ENCODE measurements around the gene TMCO6.

Gene TMCO6

GRCh38 chr5:140673187-140673976 lies 34.1 kb downstream of the TMCO6 start, which contains the start of gene DND1:
DND1 (minus strand) TSS chr5:140673576; CDS start chr5:140673542, 34 bp downstream.
- DNase-seq (ENCODE audit: low spot score): no peak

DNA sequence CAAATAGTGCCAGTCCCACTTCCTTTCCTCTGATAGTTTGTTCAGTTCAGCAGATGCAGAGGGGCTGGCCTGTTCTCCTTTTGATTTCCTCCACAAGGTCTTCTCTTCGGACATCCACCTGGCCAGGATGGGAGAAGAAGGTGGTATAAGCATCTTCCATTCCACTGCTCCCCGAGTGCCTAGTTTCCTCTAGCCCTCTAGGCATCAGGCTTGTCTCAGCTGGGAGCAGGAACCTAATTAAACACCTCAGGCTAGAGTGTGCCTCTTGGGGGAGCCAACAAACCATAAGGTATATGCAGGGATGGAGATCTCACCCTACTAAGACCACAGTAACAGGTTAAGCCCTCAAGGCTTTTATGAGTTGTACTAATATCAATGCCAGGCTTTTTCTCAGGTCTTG lies 35.0 kb downstream of the TMCO6 start:
- DNase-seq (ENCODE audit: low spot score): no peak

GRCh38 chr5:140674629-140675028 lies 35.4 kb downstream of the TMCO6 start:
- DNase-seq (ENCODE audit: low spot score): no peak

GRCh38 chr5:140677947-140678346 lies 38.7 kb downstream of the TMCO6 start:
- DNase-seq (ENCODE audit: low spot score): no peak

DNA sequence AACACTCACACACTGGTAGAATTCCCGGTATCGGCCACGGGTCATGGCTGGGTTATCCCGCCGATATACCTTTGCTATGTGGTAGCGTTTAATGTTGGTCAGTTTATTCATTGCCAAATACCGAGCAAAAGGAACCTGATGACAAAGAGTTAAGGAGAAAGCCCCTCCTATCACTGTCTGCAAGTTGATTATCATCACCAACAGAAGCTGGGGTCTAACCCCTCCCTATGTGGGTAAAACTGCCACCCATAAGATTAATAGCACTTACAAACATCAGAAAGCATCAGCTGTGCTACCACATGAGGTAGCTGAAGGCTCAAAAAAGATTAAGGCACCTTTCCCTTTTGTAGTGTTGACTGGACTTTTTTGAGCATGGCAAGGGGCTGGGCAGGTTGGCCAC lies 39.7 kb downstream of the TMCO6 start:
- DNase-seq (ENCODE audit: low spot score): no peak

GRCh38 chr5:140690376-140690932 lies 51.2 kb downstream of the TMCO6 start:
- no peak for DNase-seq (ENCODE audit: low spot score)

- DNase-seq (ENCODE audit: low spot score): peak; percentile 98
Measured at GRCh38 chr5:140690941-140691924, 52.0 kb downstream of the TMCO6 start, which contains the start of the genes HARS1 and HARS2. HARS1 (minus strand) TSS chr5:140691370; CDS start chr5:140691304, 66 bp downstream. HARS2 (plus strand) TSS chr5:140691455; CDS start chr5:140691649, 194 bp downstream.

GRCh38 chr5:140694276-140694675 lies 55.0 kb downstream of the TMCO6 start:
- DNase-seq (ENCODE audit: low spot score): no peak
